Common myeloid progenitor, CD34-positive (primary cell): ENCODE data around the gene DIP2C.
A peak's percentile ranks its signal among the peaks of the same experiment; 100 is the strongest.

ENCODE experiments used
- CTCF ChIA-PET: fragments of 350-600 bp; sonication (Branson Sonifier 250); formaldehyde crosslinking; loops from one replicate; lab custom pipeline; 2021; ENCODE audit warnings: antibody characterized with exemption; lab: Charles Lee
- POLR2A ChIA-PET: fragments of 350-600 bp; sonication (Branson Sonifier 250); formaldehyde crosslinking; loops from one replicate; lab custom pipeline; 2021; ENCODE audit warnings: antibody characterized with exemption; lab: Charles Lee
- DNase-seq, 3 donors: peaks; one replicate each; pipeline versions ENCODE4 v3.0.0 to v3.0.0-alpha.2; 2013
- H3K27ac ChIP-seq, 2 experiments: 1 replicate in 1 of 2; 2 replicates in 1 of 2; pipeline ENCODE4 v1.7.0; 2013; ENCODE audit warnings: inconsistent platforms in 2 of 2, low read length in 2 of 2, mild to moderate bottlenecking in 2 of 2, low read depth in 1 of 2, moderate library complexity in 1 of 2; ENCODE audit not compliant: severe bottlenecking in 2 of 2, insufficient read depth in 1 of 2, poor library complexity in 1 of 2
- H3K27me3 ChIP-seq, 5 experiments: replicated peaks in 2 of 5; 1 replicate in 3 of 5; 2 replicates in 2 of 5; pipeline versions ENCODE4 v1.6.1 to v1.7.0; 2013; ENCODE audit warnings: low read length in 4 of 5, mild to moderate bottlenecking in 2 of 5, moderate library complexity in 2 of 5, inconsistent platforms in 1 of 5; ENCODE audit not compliant: insufficient read depth in 5 of 5, control insufficient read depth in 4 of 5
- H3K36me3 ChIP-seq, 4 experiments: 1 replicate in 2 of 4; 2 replicates in 2 of 4; pipeline versions ENCODE4 v1.6.1 to v1.7.0; 2013; ENCODE audit warnings: low read length in 3 of 4, control low read depth in 1 of 4, mild to moderate bottlenecking in 1 of 4; ENCODE audit not compliant: control insufficient read depth in 4 of 4, insufficient read depth in 4 of 4
- H3K4me1 ChIP-seq, 4 experiments: 1 replicate in 3 of 4; 2 replicates in 1 of 4; pipeline versions ENCODE4 v1.6.1 to v1.7.1; 2013; ENCODE audit warnings: low read length in 3 of 4, mild to moderate bottlenecking in 3 of 4, control low read depth in 1 of 4, inconsistent platforms in 1 of 4, moderate library complexity in 1 of 4; ENCODE audit not compliant: control insufficient read depth in 4 of 4, insufficient read depth in 4 of 4; ENCODE audit errors: control extremely low read depth in 1 of 4
- H3K4me3 ChIP-seq, 7 experiments: 1 replicate in 4 of 7; 2 replicates in 3 of 7; pipeline versions ENCODE4 v1.5.1 to v1.7.0; 2013; ENCODE audit warnings: mild to moderate bottlenecking in 7 of 7, low read length in 6 of 7, moderate library complexity in 6 of 7, inconsistent platforms in 2 of 7, low read depth in 2 of 7, control low read depth in 1 of 7; ENCODE audit not compliant: insufficient read depth in 4 of 7, control insufficient read depth in 1 of 7; ENCODE audit errors: extremely low read depth in 1 of 7
- H3K9me3 ChIP-seq, 5 experiments: 1 replicate in 4 of 5; 2 replicates in 1 of 5; pipeline versions ENCODE4 v1.6.1 to v1.7.1; 2013; ENCODE audit warnings: low read length in 4 of 5, mild to moderate bottlenecking in 2 of 5, inconsistent platforms in 1 of 5, low read depth in 1 of 5, moderate library complexity in 1 of 5; ENCODE audit not compliant: control insufficient read depth in 4 of 5, insufficient read depth in 2 of 5; ENCODE audit errors: control extremely low read depth in 1 of 5
- WGBS: methylation state at CpG from one replicate; pipeline ENCODE4 v1.1.5; 2013; ENCODE audit not compliant: insufficient coverage; 5-methylcytosine and 5-hydroxymethylcytosine counted together

The DIP2C gene

GRCh38 chr10:548238-548901 lies 141.1 kb downstream of the DIP2C start:
- H3K4me3 ChIP-seq, result no peak overlapping the region
- no peak overlapping the region for H3K27ac ChIP-seq
- no peaks in the 10 kb centered on the region for H3K9me3 ChIP-seq
- H3K27me3 ChIP-seq, result peaks cover 3 to 51% (median 4%) of the 10 kb centered on the region in 5 experiments
- no peaks in the 10 kb centered on the region for H3K4me1 ChIP-seq
- POLR2A ChIA-PET, result no interaction called here
- CTCF ChIA-PET, result no interaction called here
- no peaks in the 10 kb centered on the region for H3K36me3 ChIP-seq
- WGBS, result 72% methylated on average over 10 of the region's 17 CpGs
- no peak for DNase-seq

GRCh38 chr10:547591-548081 lies 141.8 kb downstream of the DIP2C start:
- POLR2A ChIA-PET, result no interaction called here
- H3K27ac ChIP-seq, result no peak overlapping the region
- WGBS, result 71% methylated on average over 6 of the region's 6 CpGs

GRCh38 chr10:546971-547590 lies 142.4 kb downstream of the DIP2C start:
- Histone ChIP-seq H3K27me3 (peaks cover under 1 to 58% (median 4%) of the 10 kb centered on the region in 5 experiments), H3K4me3 (no peak overlapping the region), H3K36me3 (no peaks in the 10 kb centered on the region), H3K4me1 (no peaks in the 10 kb centered on the region), H3K9me3 (no peaks in the 10 kb centered on the region), H3K27ac (no peak overlapping the region)
- CTCF ChIA-PET, result no interaction called here
- WGBS, result 7% methylated on average over 4 of the region's 10 CpGs
- peak; percentile 6 to 40 (median 39) for DNase-seq
- POLR2A ChIA-PET, result no interaction called here

More at GRCh38 chr10:547591-548081, 141.8 kb downstream of the DIP2C start:
- DNase-seq, result no peak
- Histone ChIP-seq H3K27me3 (peaks cover 0 to 52% (median 4%) of the 10 kb centered on the region in 5 experiments), H3K4me1 (no peaks in the 10 kb centered on the region), H3K36me3 (no peaks in the 10 kb centered on the region), H3K4me3 (no peak overlapping the region), H3K9me3 (no peaks in the 10 kb centered on the region)
- CTCF ChIA-PET, result no interaction called here

- WGBS, result 97% methylated on average over 6 of the region's 7 CpGs
- ChIA-PET POLR2A (no interaction called here), CTCF (no interaction called here)
- H3K27ac ChIP-seq, result no peak overlapping the region
- H3K27me3 ChIP-seq, result peaks cover 2 to 64% (median 4%) of the 10 kb centered on the region in 5 experiments
- DNase-seq, result no peak
- H3K4me3 ChIP-seq, result no peak overlapping the region
- no peaks in the 10 kb centered on the region for H3K36me3 ChIP-seq
- no peaks in the 10 kb centered on the region for H3K4me1 ChIP-seq
- H3K9me3 ChIP-seq, result no peaks in the 10 kb centered on the region
These were observed 143.0 kb downstream of the DIP2C start for GRCh38 chr10:546451-546850.

DNA sequence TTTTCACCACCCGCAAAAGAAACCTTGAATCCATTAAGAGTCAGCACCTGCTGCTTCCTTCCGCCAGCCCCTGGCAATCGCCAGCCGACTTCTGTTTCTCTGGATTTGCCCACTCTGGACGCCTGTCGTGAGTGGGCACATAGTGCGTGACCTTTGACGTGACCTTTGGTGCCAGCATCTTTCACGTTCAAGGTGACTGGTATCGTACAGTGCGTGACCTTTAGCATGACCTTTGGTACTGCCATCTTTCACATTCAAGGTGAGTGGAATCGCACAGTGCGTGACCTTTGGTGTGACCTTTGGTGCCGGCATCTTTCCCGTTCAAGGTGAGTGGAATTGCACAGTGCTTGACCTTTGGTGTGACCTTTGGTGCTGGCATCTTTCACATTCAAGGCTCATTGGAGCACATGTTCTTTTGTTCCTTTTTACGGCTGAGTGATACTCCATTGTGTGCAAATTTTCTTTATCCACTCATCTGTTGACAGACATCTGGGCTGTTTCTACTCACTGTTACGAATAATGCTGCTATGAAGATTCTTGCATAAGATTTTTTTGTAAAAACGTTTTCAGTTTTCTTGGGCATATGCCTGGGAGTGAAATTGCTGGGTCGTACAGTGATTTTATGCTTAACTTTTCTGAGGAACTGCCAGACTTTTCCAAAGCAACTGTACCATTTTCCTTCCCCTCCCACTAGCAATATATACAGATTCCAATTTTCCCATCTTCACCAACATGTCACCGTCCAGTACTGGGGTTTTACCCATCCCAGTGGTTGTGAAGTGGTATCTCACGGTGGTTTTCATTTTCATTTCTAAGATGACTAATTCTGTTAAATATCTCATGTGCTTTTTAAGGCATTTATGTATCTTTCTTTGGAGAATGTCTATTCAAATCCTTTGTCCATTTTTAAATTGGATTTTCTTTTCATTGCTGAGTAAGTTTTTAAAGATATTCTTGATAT lies 145.3 kb downstream of the DIP2C start:
- no peak overlapping the region for H3K27ac ChIP-seq
- ChIA-PET POLR2A (no interaction called here), CTCF (no interaction called here)
- peaks cover 5 to 70% (median 13%) of the 10 kb centered on the region in 5 experiments for H3K27me3 ChIP-seq
- no peaks in the 10 kb centered on the region for H3K36me3 ChIP-seq
- no peaks in the 10 kb centered on the region for H3K4me1 ChIP-seq
- H3K4me3 ChIP-seq, result no peak overlapping the region
- WGBS, result 95% methylated on average over 20 of the region's 21 CpGs
- H3K9me3 ChIP-seq, result no peaks in the 10 kb centered on the region
- no peak for DNase-seq

DNA sequence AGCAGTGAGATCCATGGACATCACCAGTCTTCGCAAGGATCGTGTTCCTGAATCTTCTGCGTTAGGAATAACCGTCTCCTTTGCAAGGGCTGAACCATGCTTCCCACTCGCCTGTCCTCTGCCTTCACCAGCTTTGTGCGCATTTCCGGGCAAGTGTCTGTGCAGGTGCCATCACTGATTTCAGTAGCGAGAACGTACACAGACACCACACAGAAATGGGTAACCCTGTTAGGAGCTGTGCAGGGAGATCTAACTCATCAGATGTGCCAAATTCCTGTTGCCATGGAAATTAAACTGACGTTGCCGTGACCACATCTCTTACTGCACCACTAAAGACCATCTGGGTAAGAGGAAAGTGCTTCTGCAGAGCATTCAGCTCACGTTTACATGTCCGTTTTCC lies 146.3 kb downstream of the DIP2C start:
- WGBS, result 90% methylated on average over 13 of the region's 13 CpGs
- ChIA-PET POLR2A (no interaction called here), CTCF (no interaction called here)
- H3K4me3 ChIP-seq, result no peak overlapping the region
- H3K27ac ChIP-seq, result no peak overlapping the region
- H3K4me1 ChIP-seq, result no peaks in the 10 kb centered on the region
- peaks cover 5 to 69% (median 13%) of the 10 kb centered on the region in 5 experiments for H3K27me3 ChIP-seq
- no peaks in the 10 kb centered on the region for H3K9me3 ChIP-seq
- no peak for DNase-seq
- no peaks in the 10 kb centered on the region for H3K36me3 ChIP-seq
